Measurements from ENCODE around the gene TENT5A. TPM values are rescaled to one million over a fixed set of nuclear protein-coding genes. Genes with fewer than 3 reads are reported as not detected.

TENT5A gene
- total RNA-seq, 1 donor from 2014 or later = 23.0 TPM

DNA sequence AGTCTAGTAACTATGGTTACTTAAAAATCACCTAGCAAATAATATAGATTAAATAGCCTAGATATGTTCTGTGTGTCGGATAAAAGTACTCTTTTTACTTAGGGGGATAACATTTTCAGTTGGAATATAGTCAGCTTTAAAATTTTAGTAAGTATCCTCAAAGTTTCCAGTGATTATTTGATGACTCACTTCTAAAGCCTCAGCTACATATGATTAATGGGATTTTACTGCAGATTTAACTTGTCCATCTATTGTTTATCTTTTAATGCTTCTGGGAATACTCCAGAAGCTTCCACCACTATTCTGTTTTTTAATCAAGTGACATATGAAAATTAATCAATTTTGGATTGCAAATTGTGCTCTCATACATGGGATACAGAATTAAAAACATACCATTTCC is 8.7 kb upstream of the TENT5A start:
- H3K4me3 Mint-ChIP-seq = no peak overlapping the region
- peaks cover 40% of the 10 kb centered on the region for H3K4me1 Mint-ChIP-seq (ENCODE audit: unreplicated experiment)
- peak overlapping the region; percentile 28 for H3K27ac Mint-ChIP-seq
- TF ChIP-seq, protein P1, sequence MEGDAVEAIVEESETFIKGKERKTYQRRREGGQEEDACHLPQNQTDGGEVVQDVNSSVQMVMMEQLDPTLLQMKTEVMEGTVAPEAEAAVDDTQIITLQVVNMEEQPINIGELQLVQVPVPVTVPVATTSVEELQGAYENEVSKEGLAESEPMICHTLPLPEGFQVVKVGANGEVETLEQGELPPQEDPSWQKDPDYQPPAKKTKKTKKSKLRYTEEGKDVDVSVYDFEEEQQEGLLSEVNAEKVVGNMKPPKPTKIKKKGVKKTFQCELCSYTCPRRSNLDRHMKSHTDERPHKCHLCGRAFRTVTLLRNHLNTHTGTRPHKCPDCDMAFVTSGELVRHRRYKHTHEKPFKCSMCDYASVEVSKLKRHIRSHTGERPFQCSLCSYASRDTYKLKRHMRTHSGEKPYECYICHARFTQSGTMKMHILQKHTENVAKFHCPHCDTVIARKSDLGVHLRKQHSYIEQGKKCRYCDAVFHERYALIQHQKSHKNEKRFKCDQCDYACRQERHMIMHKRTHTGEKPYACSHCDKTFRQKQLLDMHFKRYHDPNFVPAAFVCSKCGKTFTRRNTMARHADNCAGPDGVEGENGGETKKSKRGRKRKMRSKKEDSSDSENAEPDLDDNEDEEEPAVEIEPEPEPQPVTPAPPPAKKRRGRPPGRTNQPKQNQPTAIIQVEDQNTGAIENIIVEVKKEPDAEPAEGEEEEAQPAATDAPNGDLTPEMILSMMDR (conservative IDR thresholded peaks at IDR 0.05) = no peak
- H3K36me3 Mint-ChIP-seq = no peaks in the 10 kb centered on the region
- no peaks in the 10 kb centered on the region for H3K9me3 Mint-ChIP-seq
- H3K27me3 Mint-ChIP-seq = no peaks in the 10 kb centered on the region
- no peak for DNase-seq (ENCODE audit: extremely low spot score, unreplicated experiment)

DNA sequence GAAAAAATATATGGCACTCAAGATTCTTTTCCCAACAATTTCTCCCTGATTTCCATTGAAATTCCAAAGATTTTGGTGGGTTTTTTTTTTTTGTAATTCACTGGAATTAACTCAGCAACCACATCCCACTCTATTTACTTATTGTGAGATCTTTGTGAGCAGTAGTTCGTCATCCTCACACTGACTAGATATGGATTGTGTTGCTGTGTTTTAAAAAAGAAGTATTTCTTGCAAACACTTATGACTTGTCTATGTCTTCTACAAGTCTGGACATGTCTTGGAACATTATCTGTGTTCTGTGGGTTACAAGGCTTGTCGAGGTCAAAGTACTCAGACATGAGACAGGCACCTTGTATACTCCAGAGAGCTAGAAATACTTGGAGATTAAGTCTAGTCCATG is 7.3 kb upstream of the TENT5A start:
- no peak for DNase-seq (ENCODE audit: extremely low spot score, unreplicated experiment)
- Mint-ChIP-seq H3K4me1 (ENCODE audit: unreplicated experiment) (peaks cover 37% of the 10 kb centered on the region), H3K27ac (peak overlapping the region; percentile 48), H3K9me3 (no peaks in the 10 kb centered on the region), H3K27me3 (no peaks in the 10 kb centered on the region), H3K36me3 (no peaks in the 10 kb centered on the region), H3K4me3 (no peak overlapping the region)
- TF ChIP-seq, protein P1 (conservative IDR thresholded peaks at IDR 0.05) = no peak

DNA sequence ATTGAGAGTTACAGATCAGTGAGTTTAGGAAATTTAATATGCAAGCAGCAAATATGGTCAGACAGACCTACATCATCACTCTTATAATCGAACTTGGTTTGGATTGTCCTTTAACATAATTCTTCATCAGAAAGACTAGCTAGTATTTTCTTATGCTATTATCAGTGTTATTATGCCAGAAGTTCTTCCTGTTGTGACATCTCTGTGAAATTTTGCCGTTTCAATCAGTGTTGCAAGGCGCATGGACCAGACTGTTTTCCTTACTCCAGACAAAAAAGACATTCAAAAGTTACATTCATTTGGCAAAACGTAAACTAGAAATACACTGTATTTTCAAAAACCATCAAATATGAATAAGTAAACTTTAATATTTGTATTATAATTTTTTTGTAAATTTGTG is 5.7 kb upstream of the TENT5A start:
- Mint-ChIP-seq H3K4me1 (ENCODE audit: unreplicated experiment) (peaks cover 33% of the 10 kb centered on the region), H3K9me3 (peaks cover 3% of the 10 kb centered on the region), H3K27me3 (no peaks in the 10 kb centered on the region), H3K27ac (no peak overlapping the region), H3K36me3 (no peaks in the 10 kb centered on the region), H3K4me3 (no peak overlapping the region)
- no peak for DNase-seq (ENCODE audit: extremely low spot score, unreplicated experiment)
- TF ChIP-seq, protein P1 (conservative IDR thresholded peaks at IDR 0.05) = no peak

DNA sequence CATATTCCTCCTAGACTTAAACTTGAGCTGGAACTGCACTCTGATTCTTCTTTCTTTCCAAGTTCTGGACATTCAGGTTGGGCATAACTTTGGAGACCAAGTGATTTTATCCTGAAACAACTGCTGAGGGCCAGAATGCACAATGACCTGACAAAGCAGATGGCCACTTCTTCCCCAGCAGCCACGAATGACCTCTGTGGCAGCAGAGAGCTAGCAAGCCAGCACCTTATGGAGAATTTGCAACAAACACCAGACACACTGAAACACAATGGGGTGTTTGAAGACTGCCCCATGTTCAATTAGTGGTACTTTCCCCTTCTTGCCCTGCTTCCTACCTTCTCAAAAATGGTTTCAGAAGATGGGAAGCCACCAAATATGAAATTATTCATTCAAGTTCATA is 4.2 kb upstream of the TENT5A start:
- H3K36me3 Mint-ChIP-seq = no peaks in the 10 kb centered on the region
- peak overlapping the region; percentile 13 for H3K27ac Mint-ChIP-seq
- DNase-seq (ENCODE audit: extremely low spot score, unreplicated experiment) = no peak
- TF ChIP-seq, protein P1 (conservative IDR thresholded peaks at IDR 0.05) = no peak
- H3K9me3 Mint-ChIP-seq = peaks cover 3% of the 10 kb centered on the region
- H3K4me3 Mint-ChIP-seq = no peak overlapping the region
- H3K4me1 Mint-ChIP-seq (ENCODE audit: unreplicated experiment) = peaks cover 21% of the 10 kb centered on the region
- peaks cover under 1% of the 10 kb centered on the region for H3K27me3 Mint-ChIP-seq

DNA sequence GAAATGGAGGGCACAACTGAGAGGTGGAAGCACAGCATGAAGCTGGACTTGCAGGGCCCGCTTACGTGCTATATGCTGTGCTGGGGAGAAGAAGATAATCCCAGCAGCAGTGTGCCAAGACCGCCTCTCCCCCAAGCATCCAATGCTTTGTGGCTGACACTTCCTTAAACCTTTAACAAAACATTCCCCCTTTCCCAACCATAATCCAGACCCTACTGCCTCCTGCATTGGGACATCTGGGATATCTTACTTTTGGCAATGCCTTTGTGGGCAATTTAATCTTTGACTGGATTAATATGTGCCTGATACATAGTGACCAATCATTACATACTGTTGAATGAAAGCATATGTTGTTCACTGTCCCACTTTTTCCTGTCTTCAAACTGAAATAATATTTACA is 3.1 kb upstream of the TENT5A start:
- Mint-ChIP-seq H3K27me3 (peaks cover 12% of the 10 kb centered on the region), H3K4me1 (ENCODE audit: unreplicated experiment) (peaks cover 12% of the 10 kb centered on the region), H3K27ac (no peak overlapping the region), H3K9me3 (peaks cover 3% of the 10 kb centered on the region), H3K4me3 (peak overlapping the region; percentile 48), H3K36me3 (peaks cover 10% of the 10 kb centered on the region)
- TF ChIP-seq, protein P1 (conservative IDR thresholded peaks at IDR 0.05) = no peak
- no peak for DNase-seq (ENCODE audit: extremely low spot score, unreplicated experiment)

DNA sequence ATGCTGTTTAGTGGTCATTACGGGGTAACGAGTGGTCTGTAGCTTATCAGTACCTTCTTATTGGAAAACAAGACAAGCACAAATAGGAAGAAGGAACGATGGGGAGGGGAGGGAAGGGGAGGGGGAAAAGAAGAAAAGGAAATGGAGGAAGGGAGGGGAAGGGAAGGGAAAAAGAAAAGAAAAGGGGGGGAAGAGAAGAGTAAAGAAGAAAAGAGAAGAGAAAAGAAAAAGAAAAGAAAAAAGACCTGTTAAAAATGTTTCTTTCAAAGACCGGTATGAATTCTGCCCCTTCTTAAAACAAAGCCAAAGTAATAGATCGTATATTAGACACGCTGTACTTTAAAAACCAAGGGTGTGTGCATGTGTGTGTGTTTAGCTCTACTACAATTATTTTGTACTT is 2.4 kb upstream of the TENT5A start:
- peaks cover 13% of the 10 kb centered on the region for H3K27me3 Mint-ChIP-seq
- no peak overlapping the region for H3K4me3 Mint-ChIP-seq
- H3K36me3 Mint-ChIP-seq = peaks cover 14% of the 10 kb centered on the region
- H3K9me3 Mint-ChIP-seq = peaks cover 3% of the 10 kb centered on the region
- H3K4me1 Mint-ChIP-seq (ENCODE audit: unreplicated experiment) = peaks cover 16% of the 10 kb centered on the region
- no peak overlapping the region for H3K27ac Mint-ChIP-seq
- DNase-seq (ENCODE audit: extremely low spot score, unreplicated experiment) = no peak
- TF ChIP-seq, protein P1 (conservative IDR thresholded peaks at IDR 0.05) = no peak

Data from type B pancreatic cell (in vitro differentiated cells).